Endothelial cell of umbilical vein (primary cell): ENCODE results near the gene PLPPR4. TPM values are rescaled to one million over a fixed set of nuclear protein-coding genes. Genes with fewer than 3 reads are reported as not detected.

ENCODE experiments used
- BruUV-seq: library from RNA; stranded (reverse); fragments of 400-500 nt; replicated peaks from 2 replicates; lab custom pipeline; 2021; lab: Mats Ljungman, UMichigan
- CTCF ChIA-PET: fragments of 300-600, 350-600 bp; sonication (Branson Sonifier 250); formaldehyde crosslinking; loops from one replicate; lab custom pipeline; 2021; ENCODE audit warnings: antibody characterized with exemption, inconsistent platforms; lab: Charles Lee
- POLR2A ChIA-PET: fragments of 300-600, 350-600 bp; sonication (Branson Sonifier 250); formaldehyde crosslinking; loops from one replicate; lab custom pipeline; 2021; ENCODE audit warnings: antibody characterized with exemption, inconsistent platforms; lab: Charles Lee
- DNase-seq: peaks from one replicate; pipeline ENCODE4 v3.0.0-alpha.2; 2011; ENCODE audit warnings: low read depth, low spot score
- FAIRE-seq: peaks from 2 replicates; lab custom pipeline; 2011; peaks lifted over from hg19 to GRCh38; lab: Jason Lieb, UNC
- H2AFZ ChIP-seq: 2 replicates; pipeline ENCODE4 v1.6.0; 2012; ENCODE audit warnings: low read depth, low read length, control low read depth, inconsistent platforms
- H3K27ac ChIP-seq: 2 replicates; pipeline ENCODE4 v1.5.1; 2011; ENCODE audit warnings: low read depth, mild to moderate bottlenecking, control low read depth, low read length, moderate library complexity; ENCODE audit not compliant: insufficient read depth
- H3K27me3 ChIP-seq, 2 experiments: 2 replicates each; pipeline versions ENCODE4 v1.6.0 to v1.6.1; 2011; ENCODE audit warnings: low read length in 2 of 2, mixed read lengths in 1 of 2; ENCODE audit not compliant: control insufficient read depth in 2 of 2, insufficient read depth in 2 of 2
- H3K36me3 ChIP-seq, 2 experiments: 2 replicates in 1 of 2; 3 replicates in 1 of 2; pipeline ENCODE4 v1.5.1; 2011; ENCODE audit warnings: low read length in 2 of 2, mild to moderate bottlenecking in 1 of 2, moderate library complexity in 1 of 2; ENCODE audit not compliant: control insufficient read depth in 2 of 2, insufficient read depth in 2 of 2; ENCODE audit errors: extremely low read depth in 1 of 2
- H3K4me1 ChIP-seq: 3 replicates; pipeline ENCODE4 v1.5.1; 2011; ENCODE audit warnings: mild to moderate bottlenecking, low read length; ENCODE audit not compliant: control insufficient read depth, insufficient read depth; ENCODE audit errors: extremely low read depth
- H3K4me2 ChIP-seq: 2 replicates; pipeline ENCODE4 v1.6.1; 2011; ENCODE audit warnings: low read length, control low read depth, mixed read lengths; ENCODE audit not compliant: insufficient read depth
- H3K4me3 ChIP-seq, 3 experiments: fragments of 200-600 bp in 1 of 3; sonication (generic), shearing (Covaris generic) in 1 of 3; replicated peaks in 1 of 3; 2 replicates each; pipeline ENCODE4 v1.5.1; 2011 to 2016; ENCODE audit warnings: control low read depth in 3 of 3, low read length in 3 of 3, mild to moderate bottlenecking in 2 of 3, inconsistent platforms in 1 of 3, low read depth in 1 of 3, moderate library complexity in 1 of 3; ENCODE audit not compliant: insufficient read depth in 1 of 3
- H3K79me2 ChIP-seq: 2 replicates; pipeline ENCODE4 v1.6.0; 2012; ENCODE audit warnings: low read length, inconsistent platforms; ENCODE audit not compliant: control insufficient read depth, insufficient read depth
- H3K9ac ChIP-seq: replicated peaks from 2 replicates; pipeline ENCODE3; 2011; ENCODE audit warnings: low read length, control low read depth; ENCODE audit not compliant: insufficient read depth; ENCODE audit errors: extremely low read depth
- H3K9me1 ChIP-seq: replicated peaks from 3 replicates; pipeline ENCODE4 v1.6.0; 2011; ENCODE audit warnings: mild to moderate bottlenecking, low read length; ENCODE audit not compliant: control insufficient read depth, insufficient read depth; ENCODE audit errors: extremely low read depth
- H3K9me3 ChIP-seq: replicated peaks from 2 replicates; pipeline ENCODE4 v1.5.1; 2012; ENCODE audit warnings: low read length, inconsistent platforms; ENCODE audit not compliant: control insufficient read depth, insufficient read depth
- H4K20me1 ChIP-seq: replicated peaks from 2 replicates; pipeline ENCODE3; 2011; ENCODE audit warnings: mild to moderate bottlenecking, low read length; ENCODE audit not compliant: control insufficient read depth, insufficient read depth; ENCODE audit errors: extremely low read depth
- EZH2 ChIP-seq: IDR thresholded peaks from 2 replicates; pipeline ENCODE4 v1.6.1; 2012; ENCODE audit warnings: borderline replicate concordance, low read depth, mild to moderate bottlenecking, moderate library complexity, low read length, inconsistent platforms; ENCODE audit not compliant: severe bottlenecking
- FOS ChIP-seq: IDR thresholded peaks from 2 replicates; pipeline ENCODE4 v1.6.1; 2011; ENCODE audit warnings: mild to moderate bottlenecking, low read length, moderate library complexity, borderline replicate concordance; ENCODE audit not compliant: insufficient read depth
- GATA2 ChIP-seq: IDR thresholded peaks from 2 replicates; pipeline ENCODE4 v1.7.0; 2011; ENCODE audit warnings: low read depth, mild to moderate bottlenecking, moderate library complexity, mixed read lengths, low read length; ENCODE audit not compliant: insufficient read length, insufficient read depth
- JUN ChIP-seq: IDR thresholded peaks from 2 replicates; pipeline ENCODE4 v1.6.1; 2011; ENCODE audit warnings: borderline replicate concordance, low read depth; ENCODE audit not compliant: insufficient read length, insufficient read depth
- MYC ChIP-seq: IDR thresholded peaks from one replicate; pipeline ENCODE4 v1.6.1; 2011; ENCODE audit warnings: mild to moderate bottlenecking, low read depth, low read length
- POLR2A ChIP-seq: IDR thresholded peaks from 2 replicates; pipeline ENCODE4 v1.6.1; 2012; ENCODE audit warnings: low read depth, mild to moderate bottlenecking, control low read depth, low read length
- POLR2AphosphoS5 ChIP-seq: IDR thresholded peaks from 2 replicates; pipeline ENCODE4 v1.6.1; 2012; ENCODE audit warnings: low read depth, mild to moderate bottlenecking, control low read depth, low read length, moderate library complexity; ENCODE audit not compliant: insufficient read depth
- dilution Hi-C: fragments of 300-500 bp; cut with MboI; formaldehyde crosslinking; loops from one replicate; pipeline ENCODE4 v1.15.0; 2019; ENCODE audit warnings: low sequenced_read_pairs; ENCODE audit not compliant: extremely low pct_ligation_motif_present
- intact Hi-C: fragments of 100-400 bp; cut with micrococcal nuclease; formaldehyde crosslinking; loops from one replicate; pipeline ENCODE4 v1.10.0; 2022
- polyA plus RNA-seq, 4 experiments: library from polyadenylated mRNA; depleted of rRNA in 3 of 4; stranded (reverse) in 3 of 4; unstranded in 1 of 4; fragments of >200 nt; gene quantifications; 2 replicates each; pipeline versions ENCODE4 v1.2.1 to v1.2.3, GENCODE V29; 2011 to 2012; ENCODE audit warnings: missing spikeins in 1 of 4
- total RNA-seq: library from RNA; stranded (reverse); gene quantifications from 2 replicates; pipeline ENCODE4 v1.2.3, GENCODE V29; 2021
- TF ChIP-seq, protein P1 (sequence below), 2 donors: IDR thresholded peaks; 1 replicate in 1 of 2; 2 replicates in 1 of 2; pipeline ENCODE4 v1.5.1; 2011; ENCODE audit warnings: low read length in 2 of 2, mild to moderate bottlenecking in 2 of 2, moderate library complexity in 2 of 2, control low read depth in 1 of 2, inconsistent platforms in 1 of 2, low read depth in 1 of 2; ENCODE audit not compliant: insufficient read depth in 1 of 2; ENCODE audit errors: extremely low read depth in 1 of 2
- TF ChIP-seq, protein P2 (sequence below): IDR thresholded peaks from 2 replicates; pipeline ENCODE4 v1.6.1; 2011; ENCODE audit not compliant: insufficient read depth, insufficient read length

Gene PLPPR4
- total and polyA plus RNA-seq, 2 donors (not counting 3 experiments of a cell fraction or from before 2014, with no cell fraction given), result not detected

DNA sequence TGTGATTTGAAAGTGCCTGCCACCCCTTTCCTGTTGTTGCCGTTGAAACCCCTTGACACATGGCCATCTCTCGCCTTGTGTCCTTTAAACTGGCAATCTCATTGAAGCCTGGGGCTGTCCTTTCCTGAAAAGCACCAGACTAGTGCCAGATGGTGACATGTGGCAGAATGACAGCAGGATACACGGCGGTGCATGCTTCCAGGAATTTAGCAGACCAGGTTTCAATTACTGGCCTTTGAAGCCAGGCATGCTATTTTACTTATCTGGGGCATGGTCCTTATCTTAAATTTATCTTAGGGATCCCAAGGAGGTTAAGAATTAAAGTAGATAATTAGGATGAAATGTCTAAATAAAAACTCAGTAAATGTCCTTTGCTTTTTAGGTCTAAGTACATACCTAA, 15.2 kb downstream of the PLPPR4 start:
- Histone ChIP-seq H4K20me1 (no peaks in the 10 kb centered on the region), H3K9ac (no peak overlapping the region), H3K79me2 (no peaks in the 10 kb centered on the region), H3K9me1 (no peaks in the 10 kb centered on the region), H3K4me2 (no peak overlapping the region), H3K4me1 (no peaks in the 10 kb centered on the region), H3K36me3 (no peaks in the 10 kb centered on the region), H3K27ac (no peak overlapping the region), H3K4me3 (no peak overlapping the region), H3K27me3 (peaks cover 3% of the 10 kb centered on the region in 2 experiments), H2AFZ (no peak overlapping the region), H3K9me3 (no peaks in the 10 kb centered on the region)
- BruUV-seq, result no TSS peak
- dilution Hi-C loops, result no loop called here
- DNase-seq (no peak), FAIRE-seq (no peak)
- TF ChIP-seq POLR2AphosphoS5, result no peak
- no peak for TF ChIP-seq GATA2
- TF ChIP-seq, protein P1, sequence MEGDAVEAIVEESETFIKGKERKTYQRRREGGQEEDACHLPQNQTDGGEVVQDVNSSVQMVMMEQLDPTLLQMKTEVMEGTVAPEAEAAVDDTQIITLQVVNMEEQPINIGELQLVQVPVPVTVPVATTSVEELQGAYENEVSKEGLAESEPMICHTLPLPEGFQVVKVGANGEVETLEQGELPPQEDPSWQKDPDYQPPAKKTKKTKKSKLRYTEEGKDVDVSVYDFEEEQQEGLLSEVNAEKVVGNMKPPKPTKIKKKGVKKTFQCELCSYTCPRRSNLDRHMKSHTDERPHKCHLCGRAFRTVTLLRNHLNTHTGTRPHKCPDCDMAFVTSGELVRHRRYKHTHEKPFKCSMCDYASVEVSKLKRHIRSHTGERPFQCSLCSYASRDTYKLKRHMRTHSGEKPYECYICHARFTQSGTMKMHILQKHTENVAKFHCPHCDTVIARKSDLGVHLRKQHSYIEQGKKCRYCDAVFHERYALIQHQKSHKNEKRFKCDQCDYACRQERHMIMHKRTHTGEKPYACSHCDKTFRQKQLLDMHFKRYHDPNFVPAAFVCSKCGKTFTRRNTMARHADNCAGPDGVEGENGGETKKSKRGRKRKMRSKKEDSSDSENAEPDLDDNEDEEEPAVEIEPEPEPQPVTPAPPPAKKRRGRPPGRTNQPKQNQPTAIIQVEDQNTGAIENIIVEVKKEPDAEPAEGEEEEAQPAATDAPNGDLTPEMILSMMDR (IDR thresholded peaks at IDR 0.05; ENCODE audit: extremely low read depth in 1 of 2, insufficient read depth in 1 of 2, low read depth in 1 of 2, low read length in 2 of 2), result no peak
- TF ChIP-seq EZH2, result no peak
- TF ChIP-seq POLR2A, result no peak
- no peak for TF ChIP-seq JUN
- TF ChIP-seq, protein P2, sequence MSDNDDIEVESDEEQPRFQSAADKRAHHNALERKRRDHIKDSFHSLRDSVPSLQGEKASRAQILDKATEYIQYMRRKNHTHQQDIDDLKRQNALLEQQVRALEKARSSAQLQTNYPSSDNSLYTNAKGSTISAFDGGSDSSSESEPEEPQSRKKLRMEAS, result no peak
- TF ChIP-seq MYC, result no peak
- TF ChIP-seq FOS, result no peak
- intact Hi-C loops, result no loop called here
- POLR2A ChIA-PET, result no interaction called here
- CTCF ChIA-PET, result no interaction called here
